ENCODE results near the gene FAM13A.

The FAM13A gene

GRCh38 chr4:88729146-88729760 lies 327.7 kb downstream of the FAM13A start:
- TF ChIP-seq ZBTB7A (IDR thresholded peaks at IDR 0.05; ENCODE audit: low read depth): no peak
- TF ChIP-seq YY1 (IDR thresholded peaks at IDR 0.05; ENCODE audit: low read depth): no peak
- no peak for TF ChIP-seq EP300 (IDR thresholded peaks at IDR 0.05; ENCODE audit: borderline replicate concordance)
- no peak for TF ChIP-seq TAF1 (IDR thresholded peaks at IDR 0.05; ENCODE audit: low read depth)
- TF ChIP-seq, protein P1, sequence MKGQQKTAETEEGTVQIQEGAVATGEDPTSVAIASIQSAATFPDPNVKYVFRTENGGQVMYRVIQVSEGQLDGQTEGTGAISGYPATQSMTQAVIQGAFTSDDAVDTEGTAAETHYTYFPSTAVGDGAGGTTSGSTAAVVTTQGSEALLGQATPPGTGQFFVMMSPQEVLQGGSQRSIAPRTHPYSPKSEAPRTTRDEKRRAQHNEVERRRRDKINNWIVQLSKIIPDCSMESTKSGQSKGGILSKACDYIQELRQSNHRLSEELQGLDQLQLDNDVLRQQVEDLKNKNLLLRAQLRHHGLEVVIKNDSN (IDR thresholded peaks at IDR 0.05): no peak
- TF ChIP-seq CREB1 (IDR thresholded peaks at IDR 0.05; ENCODE audit: low read depth): no peak
- TF ChIP-seq TEAD4 (IDR thresholded peaks at IDR 0.05): no peak
- TF ChIP-seq FOXM1 (IDR thresholded peaks at IDR 0.05; ENCODE audit: borderline replicate concordance, low read depth): no peak
- TF ChIP-seq, protein P2, sequence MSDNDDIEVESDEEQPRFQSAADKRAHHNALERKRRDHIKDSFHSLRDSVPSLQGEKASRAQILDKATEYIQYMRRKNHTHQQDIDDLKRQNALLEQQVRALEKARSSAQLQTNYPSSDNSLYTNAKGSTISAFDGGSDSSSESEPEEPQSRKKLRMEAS (IDR thresholded peaks at IDR 0.05): no peak
- TF ChIP-seq TCF12 (IDR thresholded peaks at IDR 0.05; ENCODE audit: low read depth): no peak
- no peak for TF ChIP-seq NFIC (IDR thresholded peaks at IDR 0.05)
- TF ChIP-seq, protein P3, sequence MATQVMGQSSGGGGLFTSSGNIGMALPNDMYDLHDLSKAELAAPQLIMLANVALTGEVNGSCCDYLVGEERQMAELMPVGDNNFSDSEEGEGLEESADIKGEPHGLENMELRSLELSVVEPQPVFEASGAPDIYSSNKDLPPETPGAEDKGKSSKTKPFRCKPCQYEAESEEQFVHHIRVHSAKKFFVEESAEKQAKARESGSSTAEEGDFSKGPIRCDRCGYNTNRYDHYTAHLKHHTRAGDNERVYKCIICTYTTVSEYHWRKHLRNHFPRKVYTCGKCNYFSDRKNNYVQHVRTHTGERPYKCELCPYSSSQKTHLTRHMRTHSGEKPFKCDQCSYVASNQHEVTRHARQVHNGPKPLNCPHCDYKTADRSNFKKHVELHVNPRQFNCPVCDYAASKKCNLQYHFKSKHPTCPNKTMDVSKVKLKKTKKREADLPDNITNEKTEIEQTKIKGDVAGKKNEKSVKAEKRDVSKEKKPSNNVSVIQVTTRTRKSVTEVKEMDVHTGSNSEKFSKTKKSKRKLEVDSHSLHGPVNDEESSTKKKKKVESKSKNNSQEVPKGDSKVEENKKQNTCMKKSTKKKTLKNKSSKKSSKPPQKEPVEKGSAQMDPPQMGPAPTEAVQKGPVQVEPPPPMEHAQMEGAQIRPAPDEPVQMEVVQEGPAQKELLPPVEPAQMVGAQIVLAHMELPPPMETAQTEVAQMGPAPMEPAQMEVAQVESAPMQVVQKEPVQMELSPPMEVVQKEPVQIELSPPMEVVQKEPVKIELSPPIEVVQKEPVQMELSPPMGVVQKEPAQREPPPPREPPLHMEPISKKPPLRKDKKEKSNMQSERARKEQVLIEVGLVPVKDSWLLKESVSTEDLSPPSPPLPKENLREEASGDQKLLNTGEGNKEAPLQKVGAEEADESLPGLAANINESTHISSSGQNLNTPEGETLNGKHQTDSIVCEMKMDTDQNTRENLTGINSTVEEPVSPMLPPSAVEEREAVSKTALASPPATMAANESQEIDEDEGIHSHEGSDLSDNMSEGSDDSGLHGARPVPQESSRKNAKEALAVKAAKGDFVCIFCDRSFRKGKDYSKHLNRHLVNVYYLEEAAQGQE (IDR thresholded peaks at IDR 0.05; ENCODE audit: low read depth): no peak
- TF ChIP-seq EGR1 (IDR thresholded peaks at IDR 0.05): no peak
- TF ChIP-seq CEBPB (IDR thresholded peaks at IDR 0.05): no peak
- TF ChIP-seq RAD21 (IDR thresholded peaks at IDR 0.05; ENCODE audit: low read depth): no peak

DNA sequence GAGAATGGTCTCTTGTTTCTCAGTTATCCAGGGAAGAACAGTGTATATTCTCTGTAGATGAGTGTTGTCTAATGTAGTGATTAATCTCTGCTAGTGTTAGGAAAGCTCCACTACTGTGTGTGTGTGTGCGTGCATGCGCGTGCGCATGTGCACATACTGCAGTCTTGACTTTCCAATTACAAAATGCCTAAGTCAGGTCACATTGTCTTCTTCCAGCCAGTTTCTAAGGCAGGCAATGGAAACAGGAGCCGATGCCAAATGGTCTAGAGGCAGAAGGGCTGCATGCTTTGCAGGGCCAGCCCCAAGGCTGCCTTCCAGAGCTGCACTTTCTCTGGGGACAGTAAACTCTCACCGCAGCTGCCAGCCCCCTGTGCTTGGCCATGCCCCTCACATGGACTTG lies 328.8 kb downstream of the FAM13A start:
- TF ChIP-seq, protein P1 (IDR thresholded peaks at IDR 0.05): no peak
- TF ChIP-seq, protein P3 (IDR thresholded peaks at IDR 0.05; ENCODE audit: low read depth): no peak
- TF ChIP-seq YY1 (IDR thresholded peaks at IDR 0.05; ENCODE audit: low read depth): no peak
- no peak for TF ChIP-seq TEAD4 (IDR thresholded peaks at IDR 0.05)
- TF ChIP-seq RAD21 (IDR thresholded peaks at IDR 0.05; ENCODE audit: low read depth): no peak
- TF ChIP-seq FOXM1 (IDR thresholded peaks at IDR 0.05; ENCODE audit: borderline replicate concordance, low read depth): no peak
- TF ChIP-seq TAF1 (IDR thresholded peaks at IDR 0.05; ENCODE audit: low read depth): no peak

GRCh38 chr4:88725986-88726385 lies 331.0 kb downstream of the FAM13A start:
- no peak for TF ChIP-seq FOXM1 (IDR thresholded peaks at IDR 0.05; ENCODE audit: borderline replicate concordance, low read depth)
- no peak for TF ChIP-seq YY1 (IDR thresholded peaks at IDR 0.05; ENCODE audit: low read depth)
- no peak for TF ChIP-seq TEAD4 (IDR thresholded peaks at IDR 0.05)
- no peak for TF ChIP-seq TCF12 (IDR thresholded peaks at IDR 0.05; ENCODE audit: low read depth)
- TF ChIP-seq, protein P1 (IDR thresholded peaks at IDR 0.05): no peak
- no peak for TF ChIP-seq EP300 (IDR thresholded peaks at IDR 0.05; ENCODE audit: borderline replicate concordance)
- TF ChIP-seq ZBTB7A (IDR thresholded peaks at IDR 0.05; ENCODE audit: low read depth): no peak
- no peak for TF ChIP-seq RAD21 (IDR thresholded peaks at IDR 0.05; ENCODE audit: low read depth)
- TF ChIP-seq, protein P2 (IDR thresholded peaks at IDR 0.05): no peak
- no peak for TF ChIP-seq CEBPB (IDR thresholded peaks at IDR 0.05)
- no peak for TF ChIP-seq NFIC (IDR thresholded peaks at IDR 0.05)
- TF ChIP-seq TAF1 (IDR thresholded peaks at IDR 0.05; ENCODE audit: low read depth): no peak
- no peak for TF ChIP-seq CREB1 (IDR thresholded peaks at IDR 0.05; ENCODE audit: low read depth)
- TF ChIP-seq, protein P3 (IDR thresholded peaks at IDR 0.05; ENCODE audit: low read depth): no peak
- no peak for TF ChIP-seq EGR1 (IDR thresholded peaks at IDR 0.05)

- TF ChIP-seq CREB1 (IDR thresholded peaks at IDR 0.05; ENCODE audit: low read depth): no peak
- TF ChIP-seq ZBTB7A (IDR thresholded peaks at IDR 0.05; ENCODE audit: low read depth): no peak
- no peak for TF ChIP-seq RAD21 (IDR thresholded peaks at IDR 0.05; ENCODE audit: low read depth)
- TF ChIP-seq, protein P2 (IDR thresholded peaks at IDR 0.05): no peak
- no peak for TF ChIP-seq NFIC (IDR thresholded peaks at IDR 0.05)
Measured at GRCh38 chr4:88725143-88725542, 331.8 kb downstream of the FAM13A start.
